IMR-90 (cell line): Measurements from ENCODE around the gene PCBP4.

Source experiments
- BHLHE40 ChIP-seq: fragments of 150-350 bp; IDR thresholded peaks from 2 replicates; pipeline ENCODE4 v1.6.1; 2016; ENCODE audit warnings: mild to moderate bottlenecking, low read depth, low read length
- CEBPB ChIP-seq: IDR thresholded peaks from 2 replicates; pipeline ENCODE4 v1.6.1; 2012; ENCODE audit warnings: low read depth, low read length, improper control_type of control experiment
- MAFK ChIP-seq: IDR thresholded peaks from 2 replicates; pipeline ENCODE4 v1.6.1; 2012; ENCODE audit warnings: low read depth, low read length, improper control_type of control experiment
- MAZ ChIP-seq: IDR thresholded peaks from 2 replicates; pipeline ENCODE4 v1.6.1; 2012; ENCODE audit warnings: low read depth, mild to moderate bottlenecking, low read length, improper control_type of control experiment, moderate library complexity, borderline replicate concordance
- MXI1 ChIP-seq: IDR thresholded peaks from 2 replicates; pipeline ENCODE4 v1.6.1; 2012; ENCODE audit warnings: low read depth, mild to moderate bottlenecking, low read length, moderate library complexity, borderline replicate concordance
- POLR2A ChIP-seq: IDR thresholded peaks from 2 replicates; pipeline ENCODE4 v1.6.1; 2012; ENCODE audit warnings: mild to moderate bottlenecking, low read depth, low read length
- RAD21 ChIP-seq: IDR thresholded peaks from 2 replicates; pipeline ENCODE4 v1.6.1; 2012; ENCODE audit warnings: low read length, improper control_type of control experiment
- RCOR1 ChIP-seq: IDR thresholded peaks from 2 replicates; pipeline ENCODE4 v1.6.1; 2012; ENCODE audit warnings: mild to moderate bottlenecking, low read length, improper control_type of control experiment; ENCODE audit not compliant: insufficient replicate concordance
- RFX5 ChIP-seq: IDR thresholded peaks from 2 replicates; pipeline ENCODE4 v1.8.0; 2012; ENCODE audit warnings: low read depth, mild to moderate bottlenecking, low read length, moderate library complexity
- TF ChIP-seq, protein P1 (sequence below): conservative IDR thresholded peaks from 2 replicates; pipeline ENCODE4 v1.5.1; 2012; ENCODE audit warnings: mild to moderate bottlenecking, low read depth, low read length, improper control_type of control experiment
- TF ChIP-seq, protein P2 (sequence below): fragments of 150-350 bp; IDR thresholded peaks from 2 replicates; pipeline ENCODE4 v1.6.1; 2017; ENCODE audit warnings: mild to moderate bottlenecking, antibody characterized with exemption, low read length, low read depth
- TF ChIP-seq, protein P3 (sequence below): fragments of 150-350 bp; IDR thresholded peaks from 2 replicates; pipeline ENCODE4 v1.6.1; 2016; ENCODE audit warnings: low read depth, mild to moderate bottlenecking, low read length, moderate library complexity, borderline replicate concordance

DNA sequence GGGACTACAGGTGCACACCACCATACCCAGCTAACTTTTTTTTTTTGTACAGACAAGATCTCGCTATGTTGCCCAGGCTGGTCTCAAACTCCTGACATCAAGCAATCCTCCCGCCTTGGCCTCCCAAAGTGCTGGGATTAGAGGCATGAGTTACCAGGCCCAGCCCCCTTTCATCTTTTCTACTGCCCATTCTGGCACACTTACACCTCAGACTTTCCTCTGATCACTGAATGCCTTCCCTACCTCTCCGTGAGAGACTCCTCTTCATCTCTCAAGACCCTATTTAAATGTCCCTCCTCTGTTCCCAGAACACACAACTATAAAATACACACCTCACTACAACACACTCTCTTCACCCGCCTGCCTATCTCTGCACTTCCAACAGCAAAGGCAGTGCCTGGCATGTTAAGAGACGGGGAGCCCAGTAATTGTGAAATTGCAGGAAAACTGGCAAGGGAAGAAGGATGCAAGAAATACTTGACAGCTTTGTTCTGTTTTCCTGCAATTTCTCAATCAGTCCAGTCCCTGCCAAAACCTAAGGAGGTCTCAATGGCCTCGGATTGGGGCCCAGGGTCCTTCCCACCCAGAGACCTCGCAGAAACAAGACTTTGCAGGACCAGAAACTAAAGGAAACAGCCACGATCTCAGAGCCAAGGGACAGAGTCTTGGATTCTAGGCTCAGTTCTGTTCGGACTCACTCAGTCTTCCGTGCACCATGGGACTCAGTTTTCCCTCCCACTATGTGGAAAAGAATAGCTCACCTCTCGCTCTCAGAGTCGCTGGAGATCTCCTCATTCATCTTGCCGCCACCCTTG is 26.4 kb downstream of the PCBP4 start:
- TF ChIP-seq, protein P1, sequence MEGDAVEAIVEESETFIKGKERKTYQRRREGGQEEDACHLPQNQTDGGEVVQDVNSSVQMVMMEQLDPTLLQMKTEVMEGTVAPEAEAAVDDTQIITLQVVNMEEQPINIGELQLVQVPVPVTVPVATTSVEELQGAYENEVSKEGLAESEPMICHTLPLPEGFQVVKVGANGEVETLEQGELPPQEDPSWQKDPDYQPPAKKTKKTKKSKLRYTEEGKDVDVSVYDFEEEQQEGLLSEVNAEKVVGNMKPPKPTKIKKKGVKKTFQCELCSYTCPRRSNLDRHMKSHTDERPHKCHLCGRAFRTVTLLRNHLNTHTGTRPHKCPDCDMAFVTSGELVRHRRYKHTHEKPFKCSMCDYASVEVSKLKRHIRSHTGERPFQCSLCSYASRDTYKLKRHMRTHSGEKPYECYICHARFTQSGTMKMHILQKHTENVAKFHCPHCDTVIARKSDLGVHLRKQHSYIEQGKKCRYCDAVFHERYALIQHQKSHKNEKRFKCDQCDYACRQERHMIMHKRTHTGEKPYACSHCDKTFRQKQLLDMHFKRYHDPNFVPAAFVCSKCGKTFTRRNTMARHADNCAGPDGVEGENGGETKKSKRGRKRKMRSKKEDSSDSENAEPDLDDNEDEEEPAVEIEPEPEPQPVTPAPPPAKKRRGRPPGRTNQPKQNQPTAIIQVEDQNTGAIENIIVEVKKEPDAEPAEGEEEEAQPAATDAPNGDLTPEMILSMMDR, result no peak
- no peak for TF ChIP-seq RAD21
- TF ChIP-seq, protein P2, sequence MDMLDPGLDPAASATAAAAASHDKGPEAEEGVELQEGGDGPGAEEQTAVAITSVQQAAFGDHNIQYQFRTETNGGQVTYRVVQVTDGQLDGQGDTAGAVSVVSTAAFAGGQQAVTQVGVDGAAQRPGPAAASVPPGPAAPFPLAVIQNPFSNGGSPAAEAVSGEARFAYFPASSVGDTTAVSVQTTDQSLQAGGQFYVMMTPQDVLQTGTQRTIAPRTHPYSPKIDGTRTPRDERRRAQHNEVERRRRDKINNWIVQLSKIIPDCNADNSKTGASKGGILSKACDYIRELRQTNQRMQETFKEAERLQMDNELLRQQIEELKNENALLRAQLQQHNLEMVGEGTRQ, result no peak
- TF ChIP-seq POLR2A, result no peak
- TF ChIP-seq RFX5, result no peak
- peak; percentile 36 for TF ChIP-seq CEBPB
- no peak for TF ChIP-seq MAFK
- TF ChIP-seq, protein P3, sequence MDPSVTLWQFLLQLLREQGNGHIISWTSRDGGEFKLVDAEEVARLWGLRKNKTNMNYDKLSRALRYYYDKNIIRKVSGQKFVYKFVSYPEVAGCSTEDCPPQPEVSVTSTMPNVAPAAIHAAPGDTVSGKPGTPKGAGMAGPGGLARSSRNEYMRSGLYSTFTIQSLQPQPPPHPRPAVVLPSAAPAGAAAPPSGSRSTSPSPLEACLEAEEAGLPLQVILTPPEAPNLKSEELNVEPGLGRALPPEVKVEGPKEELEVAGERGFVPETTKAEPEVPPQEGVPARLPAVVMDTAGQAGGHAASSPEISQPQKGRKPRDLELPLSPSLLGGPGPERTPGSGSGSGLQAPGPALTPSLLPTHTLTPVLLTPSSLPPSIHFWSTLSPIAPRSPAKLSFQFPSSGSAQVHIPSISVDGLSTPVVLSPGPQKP, result no peak
- no peak for TF ChIP-seq BHLHE40
- TF ChIP-seq MXI1, result no peak
- no peak for TF ChIP-seq RCOR1
- no peak for TF ChIP-seq MAZ
